Vagina (tissue), 2 donors: ENCODE data around the gene GRK5.

Source experiments
- CTCF ChIP-seq, 3 experiments: fragments of 450-650 bp in 2 of 3; fragments of 200-600 bp in 1 of 3; sonication (generic) in 1 of 3; IDR thresholded peaks; one replicate each; pipeline ENCODE4 v1.5.1; 2017 to 2019; ENCODE audit warnings: antibody characterized with exemption in 3 of 3, mild to moderate bottlenecking in 2 of 3, moderate library complexity in 2 of 3
- POLR2AphosphoS5 ChIP-seq, 2 donors: sonication (generic); formaldehyde crosslinking; IDR thresholded peaks; one replicate each; pipeline ENCODE4 v1.9.0; 2017; ENCODE audit warnings: antibody characterized with exemption in 2 of 2, mild to moderate bottlenecking in 2 of 2, low read depth in 1 of 2; ENCODE audit not compliant: insufficient read depth in 1 of 2

- TF ChIP-seq CTCF (IDR thresholded peaks at IDR 0.05) (no peak), POLR2AphosphoS5 (IDR thresholded peaks at IDR 0.05; ENCODE audit: insufficient read depth in 1 of 2, low read depth in 1 of 2) (no peak)
Measured at GRCh38 chr10:119413093-119413453, 205.7 kb downstream of the GRK5 start.
